AG10803 (cell line): ENCODE data around the gene ZMYND10.

Experiments
- DNase-seq: peaks from one replicate; pipeline ENCODE4 v3.0.0; 2010; ENCODE audit warnings: low read depth
- H3K4me3 ChIP-seq: 2 replicates; pipeline ENCODE4 v1.5.1; 2011; ENCODE audit warnings: mild to moderate bottlenecking, low read length, control low read depth
- TF ChIP-seq, protein P1 (sequence below): conservative IDR thresholded peaks from 2 replicates; pipeline ENCODE4 v1.5.1; 2011; ENCODE audit warnings: mild to moderate bottlenecking, low read length, control low read depth, inconsistent platforms

The ZMYND10 gene

DNA sequence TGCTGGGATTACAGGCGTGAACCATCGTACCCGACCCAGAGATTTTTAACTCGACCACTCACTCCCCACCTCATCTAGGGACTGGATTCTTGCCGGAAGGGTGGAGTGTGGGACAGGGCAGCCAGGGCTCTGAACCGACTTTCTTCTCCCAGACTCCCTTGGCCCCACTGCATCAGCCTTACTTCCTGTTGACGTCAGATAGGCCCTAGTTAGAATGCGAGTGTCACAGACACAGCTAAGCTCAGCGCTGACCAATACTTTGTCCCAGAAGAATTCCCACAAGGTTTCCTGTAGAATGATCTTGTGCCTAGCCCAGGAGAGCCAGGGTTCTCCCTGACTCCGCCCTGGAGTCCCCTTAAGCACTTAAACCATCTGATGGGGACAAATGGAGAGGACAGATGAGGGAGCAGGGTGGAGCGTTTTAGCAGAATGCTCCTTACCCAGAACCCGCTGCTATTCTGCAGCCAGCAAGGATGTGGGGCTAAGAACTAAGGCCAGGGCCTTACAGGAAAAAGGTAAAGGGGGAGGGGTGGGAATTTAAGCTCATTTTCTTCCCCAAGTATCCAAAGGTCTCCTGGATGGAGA lies 11.7 kb downstream of the ZMYND10 start:
- H3K4me3 ChIP-seq: no peak overlapping the region; the same call in 1 of the 2 replicates
- DNase-seq: peak; percentile 74
- TF ChIP-seq, protein P1, sequence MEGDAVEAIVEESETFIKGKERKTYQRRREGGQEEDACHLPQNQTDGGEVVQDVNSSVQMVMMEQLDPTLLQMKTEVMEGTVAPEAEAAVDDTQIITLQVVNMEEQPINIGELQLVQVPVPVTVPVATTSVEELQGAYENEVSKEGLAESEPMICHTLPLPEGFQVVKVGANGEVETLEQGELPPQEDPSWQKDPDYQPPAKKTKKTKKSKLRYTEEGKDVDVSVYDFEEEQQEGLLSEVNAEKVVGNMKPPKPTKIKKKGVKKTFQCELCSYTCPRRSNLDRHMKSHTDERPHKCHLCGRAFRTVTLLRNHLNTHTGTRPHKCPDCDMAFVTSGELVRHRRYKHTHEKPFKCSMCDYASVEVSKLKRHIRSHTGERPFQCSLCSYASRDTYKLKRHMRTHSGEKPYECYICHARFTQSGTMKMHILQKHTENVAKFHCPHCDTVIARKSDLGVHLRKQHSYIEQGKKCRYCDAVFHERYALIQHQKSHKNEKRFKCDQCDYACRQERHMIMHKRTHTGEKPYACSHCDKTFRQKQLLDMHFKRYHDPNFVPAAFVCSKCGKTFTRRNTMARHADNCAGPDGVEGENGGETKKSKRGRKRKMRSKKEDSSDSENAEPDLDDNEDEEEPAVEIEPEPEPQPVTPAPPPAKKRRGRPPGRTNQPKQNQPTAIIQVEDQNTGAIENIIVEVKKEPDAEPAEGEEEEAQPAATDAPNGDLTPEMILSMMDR: no peak

DNA sequence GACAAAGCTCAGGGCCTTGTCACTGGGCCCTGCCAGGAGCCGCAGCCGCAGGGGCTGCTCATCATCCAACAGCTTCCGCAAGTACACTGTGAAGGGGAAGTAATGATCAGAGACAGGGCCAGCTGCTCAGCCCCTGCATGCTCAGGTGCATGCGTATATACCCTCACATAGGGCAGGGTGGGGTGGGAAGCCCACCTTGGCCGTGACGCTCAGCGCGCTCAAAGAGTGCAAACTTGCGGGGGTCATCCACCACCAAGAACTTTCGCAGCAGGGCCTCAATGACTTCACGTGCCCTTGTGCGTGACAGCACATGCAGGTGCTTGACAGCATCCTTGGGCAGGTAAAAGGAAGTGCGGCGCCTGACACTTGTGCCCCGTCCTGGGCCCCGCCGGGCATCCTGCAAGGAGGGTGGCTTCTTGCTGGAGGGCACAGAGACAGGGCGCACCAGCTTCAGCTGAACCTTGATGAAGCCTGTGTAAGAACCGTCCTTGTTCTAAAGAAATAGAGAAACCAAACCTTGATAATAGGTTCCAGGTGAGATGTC lies 14.1 kb downstream of the ZMYND10 start:
- TF ChIP-seq, protein P1: no peak
- no peak for DNase-seq
- no peak overlapping the region for H3K4me3 ChIP-seq

DNA sequence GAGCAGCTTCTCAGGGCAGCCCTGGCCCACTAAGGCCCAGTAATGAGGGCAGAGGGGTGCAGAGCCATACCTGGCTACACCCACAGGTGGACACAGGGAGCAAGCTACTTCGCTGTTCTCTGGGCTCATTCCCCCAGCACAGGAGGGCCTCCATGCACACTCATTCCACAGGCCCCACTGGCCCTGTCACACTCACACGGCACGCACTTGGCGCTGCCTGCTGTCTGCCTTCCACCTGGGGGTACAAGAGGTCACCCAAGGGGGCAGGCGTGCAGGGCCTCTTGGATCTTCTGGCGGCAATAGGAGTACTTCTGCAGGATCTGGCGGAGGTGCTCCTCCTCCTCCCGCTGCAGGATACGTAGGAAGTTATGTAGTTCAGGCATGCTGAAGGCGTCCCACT lies 15.2 kb downstream of the ZMYND10 start:
- TF ChIP-seq, protein P1: no peak
- no peak overlapping the region for H3K4me3 ChIP-seq
- no peak for DNase-seq

DNA sequence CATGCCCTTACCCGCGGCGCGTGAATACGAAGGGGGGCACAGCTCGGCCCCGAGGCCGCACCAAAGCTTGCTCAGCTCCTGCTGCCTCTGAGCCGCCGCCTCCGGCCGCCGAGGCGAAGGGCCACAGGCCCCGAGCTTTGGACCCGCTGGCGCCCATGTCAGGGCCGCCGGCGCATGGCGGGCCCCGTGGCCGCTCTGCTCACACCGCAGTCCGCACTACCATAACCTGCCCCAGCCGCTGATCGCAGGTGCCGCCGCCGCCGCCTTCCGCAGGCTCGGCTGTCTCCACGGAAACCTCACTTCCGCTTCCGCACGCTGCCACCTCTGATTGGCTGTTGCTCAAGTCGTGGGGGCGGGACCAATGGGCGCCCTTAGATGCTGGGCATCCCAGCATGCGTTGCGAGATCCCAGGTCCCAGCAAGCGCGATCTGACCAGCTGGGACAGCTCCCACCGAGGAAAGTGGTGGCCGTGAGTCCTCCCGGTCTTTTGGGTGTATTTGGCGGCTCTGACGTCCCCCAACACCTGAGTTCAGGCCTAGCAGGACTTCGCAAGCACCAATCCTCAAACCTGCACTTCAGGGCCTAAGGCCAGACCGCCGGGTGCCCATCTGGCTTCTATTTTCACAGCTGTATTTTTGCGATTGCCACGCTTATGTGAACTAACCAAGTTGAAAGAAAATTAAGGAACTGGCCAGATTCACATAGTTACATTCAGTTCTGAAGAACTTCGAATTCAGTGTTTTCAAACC lies 17.4 kb downstream of the ZMYND10 start, which contains the start of gene TUSC2:
Gene TUSC2, minus strand, starts transcription at position 281 of the 749 bp plus-strand sequence. Its CDS starts 124 bp downstream, at position 157.
- peak; percentile 94 for DNase-seq
- TF ChIP-seq, protein P1: no peak

DNA sequence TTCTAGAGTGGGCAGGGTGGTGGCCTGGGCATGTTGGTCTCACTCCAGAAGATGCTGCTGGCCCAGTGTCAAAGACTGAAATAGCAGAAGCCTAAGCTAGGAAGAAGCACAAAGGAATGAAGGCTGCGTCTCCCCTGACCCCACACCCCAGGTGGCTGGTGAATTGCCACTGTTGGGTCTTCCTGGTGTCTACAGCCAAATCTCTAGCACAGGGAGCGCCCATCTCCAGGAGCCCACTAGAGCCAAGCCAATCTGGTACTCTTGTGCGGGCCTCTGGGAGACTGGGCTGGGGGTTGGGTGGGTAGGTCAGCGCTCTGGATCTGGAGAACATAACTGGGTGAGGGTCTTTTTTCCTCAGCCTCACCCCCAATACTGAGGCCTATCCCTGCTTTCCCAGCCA lies 18.4 kb downstream of the ZMYND10 start:
- no peak for DNase-seq
- peak overlapping the region; percentile 80 for H3K4me3 ChIP-seq
- TF ChIP-seq, protein P1: no peak

More for the DNA sequence above, 17.4 kb downstream of the ZMYND10 start, which contains the start of gene TUSC2:
- H3K4me3 ChIP-seq: peak within 1 kb of the TSS; percentile 80

DNA sequence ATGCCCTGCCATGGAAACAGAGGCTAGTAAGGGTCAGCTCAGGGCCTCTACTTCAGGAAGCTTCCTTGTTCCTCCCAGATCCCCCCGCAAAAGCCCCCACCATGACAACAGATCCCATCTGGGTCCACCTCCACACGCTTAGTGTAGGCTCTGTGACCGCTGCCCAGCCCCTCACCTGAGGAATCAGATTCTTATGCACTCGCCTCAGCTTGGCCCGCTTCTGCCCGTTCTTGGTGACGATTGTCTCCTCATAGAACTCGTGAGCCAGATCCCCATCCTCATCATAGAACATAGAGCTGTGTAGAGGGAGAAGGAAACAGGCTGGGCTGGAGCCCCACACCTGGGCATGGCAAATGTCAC lies 19.4 kb downstream of the ZMYND10 start:
- TF ChIP-seq, protein P1: no peak
- no peak for DNase-seq
- H3K4me3 ChIP-seq: no peak overlapping the region
